Measurements from ENCODE around the gene CCDC197.
A peak's percentile ranks its signal among the peaks of the same experiment; 100 is the strongest.

Gene CCDC197

DNA sequence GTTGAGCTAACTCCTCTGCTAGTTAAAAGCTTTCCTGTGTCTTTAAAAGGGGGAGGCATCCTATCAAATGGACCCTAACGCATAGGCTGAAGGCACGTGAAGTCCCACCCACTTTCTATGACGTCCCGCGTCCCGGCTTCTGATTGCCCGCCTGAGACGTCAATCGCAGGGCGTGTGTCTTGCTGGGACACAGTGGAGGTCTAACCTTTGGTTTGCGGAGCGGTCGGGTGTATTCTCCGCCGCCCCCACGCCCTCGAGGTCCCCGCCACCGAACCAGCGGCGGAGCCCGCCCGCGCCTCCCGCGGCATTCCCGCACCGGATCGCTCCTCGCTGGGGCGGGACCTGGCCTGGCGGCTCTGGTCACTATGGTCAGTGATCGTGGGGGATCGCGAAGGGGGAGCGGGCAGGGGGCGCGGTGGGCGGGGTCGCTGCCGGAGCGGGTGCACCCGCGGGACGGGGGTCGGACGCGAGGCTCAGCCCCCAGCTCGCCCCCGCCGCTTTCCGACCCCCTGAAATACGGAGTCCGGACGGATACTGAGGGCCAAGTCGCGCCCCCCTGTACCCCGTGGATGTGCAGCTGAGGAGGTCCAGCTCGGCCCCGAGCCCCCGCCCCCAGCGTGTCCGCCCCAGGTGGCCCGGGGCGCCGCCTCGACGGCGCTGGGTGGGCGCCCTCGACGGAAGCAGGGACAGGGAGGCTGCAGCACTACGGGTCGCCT is 29.2 kb downstream of the CCDC197 start, which contains the start of gene OTUB2:
OTUB2 (plus strand) TSS at position 168 of the 716 bp plus-strand sequence; CDS start at position 366, 198 bp downstream.
- peak; percentile 93 for DNase-seq (ENCODE audit: low read depth)

DNA sequence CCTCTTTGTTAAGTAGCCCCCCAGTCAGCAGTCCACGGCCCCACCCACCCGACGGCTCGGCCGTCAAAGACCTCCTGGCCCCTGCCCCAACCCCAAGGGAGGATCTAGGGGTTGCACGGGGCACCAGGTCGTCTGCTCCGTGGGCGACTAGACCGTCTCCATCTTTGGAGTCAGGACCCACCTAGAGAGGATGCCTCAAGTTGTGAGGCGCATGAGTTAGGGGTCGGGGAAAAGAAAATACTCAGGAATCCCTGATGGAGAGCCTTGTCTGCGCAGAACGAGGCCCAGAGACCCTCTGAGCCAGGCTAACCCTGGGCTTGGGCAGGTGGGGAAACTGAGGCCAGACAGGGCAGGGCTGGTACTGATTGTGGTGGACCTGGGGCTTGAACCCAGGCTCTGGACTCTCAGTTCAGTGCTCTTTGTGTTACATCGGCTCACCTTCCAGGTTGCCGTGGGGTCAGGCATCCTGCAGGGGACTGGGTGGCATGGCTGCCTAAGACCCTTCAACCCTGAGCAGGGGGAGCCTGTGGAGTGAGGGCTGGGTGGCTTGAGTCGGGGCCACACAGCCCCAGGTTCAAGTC is 29.9 kb downstream of the CCDC197 start:
- DNase-seq (ENCODE audit: low read depth) = no peak

DNA sequence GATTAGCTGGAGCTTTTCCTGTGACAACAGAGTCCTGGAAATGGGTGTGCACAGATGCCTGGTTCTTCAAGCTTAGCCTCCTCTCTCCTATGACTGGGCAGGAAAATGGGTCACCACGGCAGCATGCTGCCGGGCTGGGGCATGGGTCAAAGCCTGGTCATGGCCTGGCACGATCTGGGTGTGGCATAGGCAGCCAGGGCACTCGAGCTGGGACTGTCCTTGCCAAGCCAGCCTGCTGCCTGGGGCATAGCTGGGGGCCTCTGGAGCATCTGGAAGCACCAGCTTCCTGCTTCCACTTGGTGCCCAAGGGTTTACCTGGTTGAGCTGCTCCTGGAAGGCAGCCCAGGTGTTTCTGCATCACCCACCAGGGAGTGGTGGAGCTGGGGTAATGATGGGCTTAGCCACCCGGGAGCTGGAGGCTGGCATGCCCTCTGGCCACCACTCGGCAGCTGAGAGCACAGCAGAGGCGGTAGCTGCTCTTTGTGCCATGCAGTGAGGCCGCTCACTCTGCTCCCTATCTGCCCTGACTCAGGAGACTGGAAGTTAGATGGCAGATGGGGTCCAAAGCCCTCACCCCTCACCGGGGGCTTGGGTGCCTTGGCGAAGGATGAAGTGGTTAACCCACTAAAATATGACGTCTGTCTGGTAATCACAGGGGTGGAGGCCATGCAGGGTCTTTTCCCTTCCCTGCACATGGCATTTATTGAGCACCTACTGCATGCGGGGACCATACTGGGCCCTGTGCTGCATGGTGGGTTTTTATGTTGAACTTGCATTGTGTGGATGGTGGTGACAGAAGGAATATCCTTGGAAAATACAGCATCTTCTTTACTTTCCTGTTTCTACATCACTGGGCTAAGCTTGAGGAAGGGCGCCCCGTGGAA is 30.7 kb downstream of the CCDC197 start:
- no peak for DNase-seq (ENCODE audit: low read depth)

DNA sequence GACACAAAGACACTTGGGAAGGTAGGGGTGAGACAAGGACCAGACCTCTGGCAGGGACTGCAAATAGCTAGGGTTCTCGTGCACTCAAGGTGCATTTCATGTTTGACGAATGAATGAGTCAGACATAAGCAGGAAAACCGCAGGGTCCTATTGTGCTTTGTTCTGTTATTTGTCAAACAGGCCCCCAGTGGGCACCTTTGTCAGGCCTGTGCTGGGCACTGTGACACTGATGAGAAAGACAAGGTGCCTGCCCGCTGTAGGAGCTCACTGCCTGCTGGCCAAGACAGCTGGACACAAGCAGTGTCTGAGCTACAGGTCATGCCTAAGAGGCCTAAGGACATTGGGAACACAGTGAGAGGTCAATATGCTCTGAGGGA is 31.3 kb downstream of the CCDC197 start:
- DNase-seq (ENCODE audit: low read depth) = peak; percentile 7

DNA sequence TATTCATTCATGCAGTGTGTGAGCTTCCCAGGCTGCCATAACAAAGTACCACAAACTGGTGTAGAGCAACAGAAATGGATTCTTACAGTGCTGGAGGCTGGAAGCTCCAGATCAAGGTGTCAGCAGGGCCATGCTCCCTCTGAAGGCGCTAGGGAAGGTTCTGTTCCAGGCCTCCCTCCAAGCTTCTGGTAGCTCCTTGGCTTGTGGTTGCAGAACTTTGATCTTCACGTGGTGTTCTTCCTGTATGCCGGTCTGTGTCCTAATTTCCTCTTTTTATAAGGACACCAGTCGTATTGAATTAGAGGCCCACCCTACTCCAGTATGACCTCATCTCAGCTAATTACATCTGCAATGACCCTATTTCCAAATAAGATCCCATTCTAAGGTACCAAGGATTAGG is 32.2 kb downstream of the CCDC197 start:
- DNase-seq (ENCODE audit: low read depth) = no peak

DNA sequence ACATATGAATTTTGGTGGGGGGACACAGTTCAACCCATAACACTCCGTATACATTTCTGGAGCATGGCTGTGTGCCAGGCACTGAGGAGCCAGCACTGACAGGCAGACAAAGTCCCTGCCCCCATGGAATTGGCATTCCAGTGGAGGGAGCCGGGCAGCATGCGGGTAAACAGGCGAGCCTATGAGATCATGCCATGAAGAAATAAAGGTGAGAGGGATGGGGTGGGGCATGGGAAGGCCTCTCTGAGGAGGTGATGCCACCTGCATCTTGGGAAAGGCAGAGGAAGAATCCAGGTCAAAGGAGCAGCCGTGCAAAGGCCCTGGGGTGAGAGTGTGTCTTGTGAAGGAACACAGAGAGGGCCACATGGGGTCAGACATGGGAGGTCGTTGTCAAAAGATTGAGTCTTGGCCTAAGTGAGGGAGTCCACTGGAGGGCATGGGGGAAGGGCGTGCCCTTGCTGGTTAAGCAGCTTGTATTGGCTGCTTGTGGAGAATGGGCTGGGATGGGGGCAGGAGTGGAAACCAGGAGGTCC is 32.6 kb downstream of the CCDC197 start:
- DNase-seq (ENCODE audit: low read depth) = no peak

DNA sequence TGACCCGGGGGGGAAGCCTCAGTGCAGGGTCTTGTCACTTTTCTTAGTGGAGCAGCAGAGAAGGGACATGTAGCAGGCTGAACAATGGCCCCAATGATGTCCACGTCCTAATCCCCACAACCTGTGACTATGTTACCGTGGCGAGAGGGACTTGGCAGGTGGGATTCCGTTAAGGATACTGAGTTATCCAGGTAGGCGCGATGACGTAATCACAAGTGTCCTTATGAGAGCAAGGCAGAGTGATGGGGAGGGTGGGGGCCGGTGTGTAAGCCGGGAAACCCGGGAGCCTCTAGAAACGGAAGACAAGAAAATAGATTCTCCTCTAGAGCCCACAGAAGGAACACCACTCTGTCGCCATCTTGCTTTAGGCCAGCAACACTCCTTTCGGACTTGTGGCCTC is 33.5 kb downstream of the CCDC197 start:
- no peak for DNase-seq (ENCODE audit: low read depth)

GRCh38 chr14:94031161-94031882 is 34.2 kb downstream of the CCDC197 start:
- DNase-seq (ENCODE audit: low read depth) = no peak

DNA sequence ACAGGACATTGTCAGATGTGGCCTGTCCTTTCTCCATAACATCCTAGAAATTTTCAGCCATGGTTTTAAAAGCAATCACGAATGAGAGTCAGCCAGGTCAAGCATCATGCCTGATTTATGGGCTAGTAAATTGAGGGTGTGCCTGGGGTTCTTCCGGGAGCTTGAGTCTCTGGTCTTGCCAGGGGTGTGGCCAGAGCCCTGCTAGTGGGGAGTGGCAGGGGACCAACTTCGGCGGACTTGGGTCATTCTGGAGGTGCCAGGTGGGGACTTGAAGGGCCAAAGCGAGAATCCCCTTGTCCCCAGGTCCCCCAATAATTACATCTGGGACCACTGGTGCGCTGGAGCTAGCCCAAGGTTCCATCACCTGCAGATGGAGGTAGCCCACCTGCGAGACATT is 34.8 kb downstream of the CCDC197 start:
- DNase-seq (ENCODE audit: low read depth) = no peak

GRCh38 chr14:94034886-94035285 is 37.8 kb downstream of the CCDC197 start:
- no peak for DNase-seq (ENCODE audit: low read depth)

DNA sequence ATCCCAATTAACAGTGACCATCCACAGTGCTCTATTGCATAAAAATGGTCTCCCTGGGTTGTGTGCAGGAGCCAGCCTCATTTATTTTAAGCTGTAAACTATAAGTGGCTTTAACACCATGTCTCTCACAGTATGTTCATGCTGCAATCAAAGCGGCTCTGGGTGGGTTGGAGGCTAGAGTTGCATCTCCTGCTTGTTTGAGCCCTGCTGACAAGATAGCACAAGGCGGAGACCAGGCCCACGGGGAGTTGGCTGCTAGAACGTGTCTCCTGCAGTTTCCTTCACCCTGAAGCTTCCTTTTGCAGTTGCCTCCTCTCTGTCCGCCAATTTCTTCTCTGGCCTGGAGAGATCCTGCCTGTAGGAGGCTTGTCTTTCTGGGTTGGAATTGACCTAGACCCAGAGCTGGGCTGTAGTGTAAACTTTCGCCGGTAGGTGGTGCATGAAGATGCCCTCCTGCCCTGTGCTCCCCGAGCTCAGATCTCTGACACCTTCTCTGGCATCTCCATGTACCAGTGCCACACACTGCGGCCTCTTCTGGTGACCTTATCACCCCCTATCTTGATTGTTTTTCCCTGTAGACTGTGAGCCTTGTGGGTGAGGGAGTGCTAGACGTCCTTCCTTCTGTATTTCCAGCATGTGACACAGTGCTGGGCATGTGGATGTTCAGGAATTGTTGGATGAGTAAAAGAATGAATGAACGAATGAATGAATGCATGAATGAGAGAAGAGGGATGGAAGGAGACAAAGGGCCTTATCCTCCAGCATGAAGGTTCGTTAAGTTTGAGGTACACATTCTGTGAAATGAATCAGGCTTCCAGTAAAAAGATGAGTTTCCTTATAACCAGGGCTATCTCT is 39.4 kb downstream of the CCDC197 start:
- DNase-seq (ENCODE audit: low read depth) = peak; percentile 62

DNA sequence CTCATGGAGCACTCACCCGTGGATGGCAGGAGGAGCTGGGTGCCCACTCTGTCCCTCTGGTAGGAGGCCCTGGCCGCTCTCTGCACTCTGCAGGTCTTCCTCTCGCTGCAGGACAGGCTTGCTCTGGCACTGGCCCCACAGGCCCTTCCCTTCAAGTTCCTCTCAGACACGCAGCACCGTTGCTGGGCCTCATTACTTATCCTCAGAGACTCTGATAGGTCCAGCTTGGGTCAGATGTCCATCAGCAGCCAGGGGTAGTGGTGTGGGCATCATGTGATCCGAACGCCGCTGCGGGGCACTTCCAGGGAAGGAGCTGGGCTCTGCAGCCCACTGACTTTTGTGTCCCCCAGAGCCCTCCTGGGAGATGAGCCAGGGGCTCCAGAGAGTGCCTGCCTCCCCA is 40.9 kb downstream of the CCDC197 start:
- no peak for DNase-seq (ENCODE audit: low read depth)

- no peak for DNase-seq (ENCODE audit: low read depth)
Measured at GRCh38 chr14:94038510-94038909, 41.4 kb downstream of the CCDC197 start.

DNA sequence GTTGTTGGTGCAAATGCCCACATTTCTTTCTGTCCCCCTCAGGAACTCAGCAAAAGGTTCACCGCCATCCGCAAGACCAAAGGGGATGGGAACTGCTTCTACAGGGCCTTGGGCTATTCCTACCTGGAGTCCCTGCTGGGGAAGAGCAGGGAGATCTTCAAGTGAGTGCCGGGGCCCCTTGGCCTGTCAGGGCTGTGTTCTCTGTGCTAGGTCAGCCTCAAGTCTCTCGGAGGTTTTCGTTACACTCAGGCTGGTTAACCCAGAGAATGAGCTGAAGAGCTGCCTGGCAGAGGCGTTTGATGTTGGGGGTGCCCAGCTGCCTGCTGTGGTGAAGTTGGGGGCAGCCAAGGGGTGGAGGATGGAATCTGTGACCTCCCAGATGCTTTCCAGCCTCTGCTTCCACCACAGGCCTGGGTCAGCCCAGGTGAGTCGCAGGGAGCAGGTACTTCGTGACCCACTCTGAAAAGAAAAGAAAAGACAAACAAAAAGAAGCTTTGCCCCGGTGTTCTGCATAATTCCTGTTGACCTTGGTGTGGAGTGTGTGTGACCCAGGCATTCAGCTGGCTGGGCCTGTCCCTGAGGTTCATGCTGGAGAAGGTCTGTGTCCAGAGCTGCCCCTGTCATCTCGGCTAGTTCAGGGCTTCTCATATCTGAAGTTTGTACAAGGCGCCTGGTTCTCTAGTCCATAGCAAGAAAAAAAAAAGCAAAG is 42.0 kb downstream of the CCDC197 start:
- no peak for DNase-seq (ENCODE audit: low read depth)

GRCh38 chr14:94040247-94040646 is 43.1 kb downstream of the CCDC197 start:
- no peak for DNase-seq (ENCODE audit: low read depth)

DNA sequence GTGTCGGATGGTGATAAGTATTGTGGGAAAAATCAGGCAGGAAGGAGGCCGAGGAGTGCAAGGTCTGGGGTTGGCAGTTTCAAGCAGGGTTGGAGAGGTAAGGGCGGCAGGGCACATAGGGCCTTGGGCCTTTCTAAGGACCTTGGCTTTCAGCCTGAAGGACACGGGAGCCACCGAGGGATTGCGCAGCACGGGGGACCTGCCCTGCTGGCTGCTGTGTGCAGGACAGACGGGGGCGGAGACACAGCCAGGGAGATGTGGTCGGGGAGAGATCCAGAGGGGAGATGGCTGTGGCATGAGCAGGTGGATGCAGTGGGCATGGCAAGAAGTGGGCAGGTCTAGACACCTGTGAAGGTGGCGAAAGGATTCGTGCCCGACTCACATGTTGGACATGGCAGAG is 43.7 kb downstream of the CCDC197 start:
- no peak for DNase-seq (ENCODE audit: low read depth)

DNA sequence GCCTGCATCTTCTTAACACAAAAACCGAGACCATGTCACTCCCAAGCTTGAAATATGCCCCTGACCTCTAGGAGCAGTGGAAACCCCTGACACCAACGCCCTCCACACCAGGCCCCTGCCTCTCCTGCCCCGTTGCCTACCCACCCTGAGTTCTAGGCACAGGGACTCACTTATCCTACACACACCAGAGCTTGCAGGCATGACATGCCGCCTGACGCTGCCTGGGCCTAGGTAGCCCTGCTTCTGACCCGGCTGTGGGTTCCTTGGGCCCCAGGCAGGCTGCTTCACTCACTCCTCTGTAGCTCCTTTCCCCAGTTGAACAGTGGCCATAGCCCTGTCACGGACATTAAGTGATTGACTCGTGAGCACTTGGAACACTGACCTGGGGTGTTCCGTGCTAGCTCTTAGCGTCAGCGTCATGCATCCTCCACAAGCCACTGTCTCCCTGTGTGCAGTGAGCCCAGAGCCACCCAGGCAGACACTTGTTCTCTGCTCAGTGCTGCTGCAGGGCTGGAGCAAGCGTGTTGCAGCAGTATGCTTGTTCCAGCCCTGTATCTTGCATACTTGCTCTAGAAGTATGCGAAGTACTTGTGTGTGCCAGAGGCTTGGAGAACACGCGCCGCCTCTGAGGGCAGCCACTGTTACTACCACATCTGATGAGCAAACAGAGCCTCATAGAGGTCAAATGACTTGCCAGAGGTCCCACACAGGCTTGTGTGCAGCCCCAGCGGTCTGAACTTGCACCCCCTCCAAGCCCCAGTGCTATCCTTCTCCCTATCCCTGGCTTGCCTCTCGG is 44.6 kb downstream of the CCDC197 start:
- DNase-seq (ENCODE audit: low read depth) = no peak

GRCh38 chr14:94042433-94043091 is 45.5 kb downstream of the CCDC197 start:
- no peak for DNase-seq (ENCODE audit: low read depth)
